Caco-2 (cell line): Measurements from ENCODE around the gene PHF21B. TPM values are rescaled to one million over a fixed set of nuclear protein-coding genes. Genes with fewer than 3 reads are reported as not detected.

Experiments used
- BruUV-seq: library from RNA; stranded (reverse); fragments of 400-500 nt; replicated peaks from 2 replicates; lab custom pipeline; 2021; lab: Mats Ljungman, UMichigan
- CTCF ChIA-PET: fragments of 300-600 bp; sonication (Branson Sonifier 250); formaldehyde crosslinking; loops from one replicate; lab custom pipeline; 2022; ENCODE audit warnings: antibody characterized with exemption; lab: Charles Lee
- POLR2A ChIA-PET: fragments of 300-600 bp; sonication (Branson Sonifier 250); formaldehyde crosslinking; loops from one replicate; lab custom pipeline; 2022; ENCODE audit warnings: antibody characterized with exemption; lab: Charles Lee
- DNase-seq, 2 experiments: peaks; one replicate each; pipeline versions ENCODE4 v3.0.0 to v3.0.0-alpha.2; 2020 to 2022
- H3K27me3 ChIP-seq: replicated peaks from 2 replicates; pipeline ENCODE4 v1.6.0; 2011; ENCODE audit warnings: low read length; ENCODE audit not compliant: control insufficient read depth, insufficient read depth
- H3K36me3 ChIP-seq: 2 replicates; pipeline ENCODE4 v1.5.1; 2011; ENCODE audit warnings: low read length; ENCODE audit not compliant: control insufficient read depth, insufficient read depth
- H3K4me1 ChIP-seq: fragments of 250-450 bp; sonication (Bioruptor Pico); 2 replicates; pipeline ENCODE4 v1.5.1; 2020; ENCODE audit warnings: mild to moderate bottlenecking
- H3K4me3 ChIP-seq: 2 replicates; pipeline ENCODE4 v1.5.1; 2011; ENCODE audit warnings: low read depth, mild to moderate bottlenecking, control low read depth, low read length
- H3K9me3 ChIP-seq: fragments of 250-450 bp; sonication (Bioruptor Pico); 2 replicates; pipeline ENCODE4 v1.5.1; 2020; ENCODE audit warnings: mild to moderate bottlenecking, moderate library complexity
- H3K27ac Mint-ChIP-seq: one replicate; pipeline ENCODE4 v1.8.0; 2022; ENCODE audit warnings: mixed read lengths; ENCODE audit not compliant: unreplicated experiment
- H3K27me3 Mint-ChIP-seq: one replicate; pipeline ENCODE4 v1.8.0; 2022; ENCODE audit warnings: mixed read lengths; ENCODE audit not compliant: insufficient read depth, unreplicated experiment
- H3K36me3 Mint-ChIP-seq: one replicate; pipeline ENCODE4 v1.8.0; 2022; ENCODE audit warnings: mild to moderate bottlenecking, mixed read lengths; ENCODE audit not compliant: insufficient read depth, unreplicated experiment
- H3K4me1 Mint-ChIP-seq: one replicate; pipeline ENCODE4 v1.8.0; 2022; ENCODE audit warnings: low read depth, mixed read lengths; ENCODE audit not compliant: unreplicated experiment
- H3K4me3 Mint-ChIP-seq: one replicate; pipeline ENCODE4 v1.8.0; 2022; ENCODE audit warnings: mild to moderate bottlenecking, moderate library complexity, mixed read lengths; ENCODE audit not compliant: unreplicated experiment
- H3K9me3 Mint-ChIP-seq: one replicate; pipeline ENCODE4 v1.8.0; 2022; ENCODE audit warnings: mixed read lengths; ENCODE audit not compliant: unreplicated experiment
- CTCF ChIP-seq, 2 experiments: fragments of 200-600 bp in 1 of 2; IDR thresholded peaks; 1 replicate in 1 of 2; 2 replicates in 1 of 2; pipeline versions ENCODE4 v1.5.1 to v1.8.0; 2011 to 2022; ENCODE audit warnings: antibody characterized with exemption in 1 of 2, control low read depth in 1 of 2, inconsistent platforms in 1 of 2, low read depth in 1 of 2, low read length in 1 of 2, mild to moderate bottlenecking in 1 of 2, moderate library complexity in 1 of 2; ENCODE audit not compliant: insufficient read depth in 1 of 2, severe bottlenecking in 1 of 2, unreplicated experiment in 1 of 2
- intact Hi-C: fragments of 100-400 bp; cut with micrococcal nuclease; formaldehyde crosslinking; loops from one replicate; pipeline ENCODE4 v1.10.0; 2022; ENCODE audit not compliant: unreplicated experiment
- total RNA-seq: library from RNA; stranded (reverse); gene quantifications from 2 replicates; pipeline ENCODE4 v1.2.3, GENCODE V29; 2022

PHF21B gene
- total RNA-seq, 1 experiment from 2014 or later = 0.98 TPM

- no peak overlapping the region for H3K4me3 ChIP-seq
- no peak overlapping the region for H3K27ac Mint-ChIP-seq
- no peaks in the 10 kb centered on the region for H3K36me3 ChIP-seq
- ChIA-PET POLR2A (no interaction called here), CTCF (no interaction called here)
- no peak overlapping the region for H3K4me3 Mint-ChIP-seq
- peaks cover 10% of the 10 kb centered on the region for H3K9me3 Mint-ChIP-seq
- no peak for TF ChIP-seq CTCF (IDR thresholded peaks at IDR 0.05; ENCODE audit: insufficient read depth in 1 of 2, low read depth in 1 of 2, low read length in 1 of 2, severe bottlenecking in 1 of 2, unreplicated experiment in 1 of 2)
- peaks cover 25% of the 10 kb centered on the region for H3K27me3 Mint-ChIP-seq
- H3K36me3 Mint-ChIP-seq = peaks cover 7% of the 10 kb centered on the region
- no peaks in the 10 kb centered on the region for H3K4me1 ChIP-seq
- intact Hi-C loops = no loop called here
- no TSS peak for BruUV-seq
- H3K27me3 ChIP-seq = peaks cover 4% of the 10 kb centered on the region
- H3K4me1 Mint-ChIP-seq = no peaks in the 10 kb centered on the region
- no peak for DNase-seq
- H3K9me3 ChIP-seq = no peaks in the 10 kb centered on the region
Measured at GRCh38 chr22:44981857-44982256, 27.9 kb downstream of the PHF21B start.

- intact Hi-C loops = no loop called here
- H3K4me1 Mint-ChIP-seq = no peaks in the 10 kb centered on the region
Measured at GRCh38 chr22:44979154-44979553, 30.7 kb downstream of the PHF21B start.

GRCh38 chr22:44975427-44976262 lies 34.2 kb downstream of the PHF21B start:
- intact Hi-C loops = loop anchor here (1.0 kb wide), 1 partner anchor 121 kb away; no protein-coding TSS in a partner anchor
- H3K27me3 Mint-ChIP-seq = peaks cover 29% of the 10 kb centered on the region
- H3K27me3 ChIP-seq = peaks cover 6% of the 10 kb centered on the region

More at GRCh38 chr22:44979154-44979553, 30.7 kb downstream of the PHF21B start:
- no peaks in the 10 kb centered on the region for H3K4me1 ChIP-seq
- no peaks in the 10 kb centered on the region for H3K9me3 ChIP-seq
- Mint-ChIP-seq H3K4me3 (no peak overlapping the region), H3K36me3 (peaks cover 5% of the 10 kb centered on the region), H3K27me3 (peaks cover 25% of the 10 kb centered on the region), H3K27ac (no peak overlapping the region), H3K9me3 (peaks cover 6% of the 10 kb centered on the region)
- peaks cover 6% of the 10 kb centered on the region for H3K27me3 ChIP-seq
- ChIA-PET POLR2A (no interaction called here), CTCF (no interaction called here)
- DNase-seq = no peak
- no TSS peak for BruUV-seq
- TF ChIP-seq CTCF (IDR thresholded peaks at IDR 0.05; ENCODE audit: insufficient read depth in 1 of 2, low read depth in 1 of 2, low read length in 1 of 2, severe bottlenecking in 1 of 2, unreplicated experiment in 1 of 2) = no peak
- H3K36me3 ChIP-seq = no peaks in the 10 kb centered on the region
- no peak overlapping the region for H3K4me3 ChIP-seq

More at GRCh38 chr22:44975427-44976262, 34.2 kb downstream of the PHF21B start:
- TF ChIP-seq CTCF (IDR thresholded peaks at IDR 0.05; ENCODE audit: insufficient read depth in 1 of 2, low read depth in 1 of 2, low read length in 1 of 2, severe bottlenecking in 1 of 2, unreplicated experiment in 1 of 2) = peak; percentile 77 to 83
- no peak overlapping the region for H3K4me3 Mint-ChIP-seq
- Histone ChIP-seq H3K9me3 (no peaks in the 10 kb centered on the region), H3K4me1 (no peaks in the 10 kb centered on the region), H3K4me3 (no peak overlapping the region), H3K36me3 (no peaks in the 10 kb centered on the region)
- H3K27ac Mint-ChIP-seq = no peak overlapping the region
- ChIA-PET POLR2A (no interaction called here), CTCF (interaction anchor here (0.6 to 1.0 kb wide), 2 partner anchors 11 to 31 kb away, joined by 3 to 4 read pairs; no protein-coding TSS in a partner anchor)
- no peaks in the 10 kb centered on the region for H3K9me3 Mint-ChIP-seq
- peaks cover 10% of the 10 kb centered on the region for H3K4me1 Mint-ChIP-seq
- no TSS peak for BruUV-seq
- peak; percentile 85 to 91 for DNase-seq
- no peaks in the 10 kb centered on the region for H3K36me3 Mint-ChIP-seq
